GM12865 (cell line): ENCODE results near the gene MAP3K7CL.
"Not testable (repeated sequence)": the region's sequence is repeated elsewhere in the genome, so short reads cannot be mapped to it uniquely, and the experiment has no call there.

Source experiments
- DNase-seq: peaks from one replicate; pipeline ENCODE4 v3.0.0; 2010; ENCODE audit warnings: low read depth
- H3K4me3 ChIP-seq: 2 replicates; pipeline ENCODE4 v1.5.1; 2011; ENCODE audit warnings: mild to moderate bottlenecking, low read depth, low read length, control low read depth
- CTCF ChIP-seq: IDR thresholded peaks from 2 replicates; pipeline ENCODE4 v1.5.1; 2011; ENCODE audit warnings: low read length, control low read depth, low read depth, inconsistent platforms; ENCODE audit not compliant: insufficient read depth; ENCODE audit errors: missing control alignments

The MAP3K7CL gene

GRCh38 chr21:29166323-29166722 lies 35.9 kb downstream of the MAP3K7CL start:
- no peak for TF ChIP-seq CTCF
- DNase-seq = no peak
- no peak overlapping the region for H3K4me3 ChIP-seq

- TF ChIP-seq CTCF = no peak
- DNase-seq = no peak
- no peak overlapping the region for H3K4me3 ChIP-seq
Observed at GRCh38 chr21:29166853-29167252, 36.4 kb downstream of the MAP3K7CL start.

- not testable (repeated sequence) for H3K4me3 ChIP-seq, DNase-seq
Observed at GRCh38 chr21:29167481-29167880, 37.0 kb downstream of the MAP3K7CL start.

GRCh38 chr21:29168891-29169315 lies 38.5 kb downstream of the MAP3K7CL start:
- no peak for DNase-seq
- no peak overlapping the region for H3K4me3 ChIP-seq
- no peak for TF ChIP-seq CTCF

GRCh38 chr21:29170944-29171343 lies 40.5 kb downstream of the MAP3K7CL start:
- no peak overlapping the region for H3K4me3 ChIP-seq
- TF ChIP-seq CTCF = no peak
- DNase-seq = no peak

GRCh38 chr21:29172282-29172681 lies 41.8 kb downstream of the MAP3K7CL start:
- no peak for DNase-seq
- no peak for TF ChIP-seq CTCF
- H3K4me3 ChIP-seq = no peak overlapping the region

GRCh38 chr21:29174607-29175013 lies 44.2 kb downstream of the MAP3K7CL start:
- no peak for DNase-seq
- H3K4me3 ChIP-seq = no peak overlapping the region
- TF ChIP-seq CTCF = no peak

GRCh38 chr21:29175408-29176134 lies 45.1 kb downstream of the MAP3K7CL start:
- DNase-seq = peak; percentile 18
- H3K4me3 ChIP-seq = no peak overlapping the region
- TF ChIP-seq CTCF = no peak
